ENCODE data around the gene CDC42BPB.

CDC42BPB gene

DNA sequence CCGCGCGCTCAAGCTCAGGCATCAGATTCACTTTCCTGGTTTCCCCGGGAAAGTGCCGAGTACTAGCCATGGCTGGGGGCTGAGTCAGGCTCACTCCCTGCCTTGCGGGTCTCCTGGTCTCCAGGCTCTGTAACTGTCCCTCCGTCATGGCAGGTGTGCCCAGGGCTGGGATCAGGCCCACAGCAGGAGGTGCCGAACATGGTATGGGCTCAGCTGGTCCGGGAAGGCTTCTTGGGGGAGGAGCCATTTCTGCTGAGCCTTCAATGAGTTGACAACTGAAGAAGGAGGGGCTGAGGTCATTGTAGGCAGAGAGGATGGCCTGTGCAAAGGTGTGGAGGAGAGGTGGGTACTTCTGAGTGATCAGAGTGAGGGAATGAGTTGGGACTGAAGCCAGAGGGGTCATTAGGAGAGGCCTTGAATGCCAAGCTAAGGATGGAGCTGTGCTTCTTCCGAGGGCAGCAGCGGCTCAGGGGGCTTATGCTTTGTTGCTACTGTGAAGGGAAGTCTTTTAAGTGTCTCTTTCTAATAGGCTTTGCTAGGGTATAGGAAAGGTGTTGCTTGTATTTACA is 37.9 kb upstream of the CDC42BPB start:
- no peak for DNase-seq

DNA sequence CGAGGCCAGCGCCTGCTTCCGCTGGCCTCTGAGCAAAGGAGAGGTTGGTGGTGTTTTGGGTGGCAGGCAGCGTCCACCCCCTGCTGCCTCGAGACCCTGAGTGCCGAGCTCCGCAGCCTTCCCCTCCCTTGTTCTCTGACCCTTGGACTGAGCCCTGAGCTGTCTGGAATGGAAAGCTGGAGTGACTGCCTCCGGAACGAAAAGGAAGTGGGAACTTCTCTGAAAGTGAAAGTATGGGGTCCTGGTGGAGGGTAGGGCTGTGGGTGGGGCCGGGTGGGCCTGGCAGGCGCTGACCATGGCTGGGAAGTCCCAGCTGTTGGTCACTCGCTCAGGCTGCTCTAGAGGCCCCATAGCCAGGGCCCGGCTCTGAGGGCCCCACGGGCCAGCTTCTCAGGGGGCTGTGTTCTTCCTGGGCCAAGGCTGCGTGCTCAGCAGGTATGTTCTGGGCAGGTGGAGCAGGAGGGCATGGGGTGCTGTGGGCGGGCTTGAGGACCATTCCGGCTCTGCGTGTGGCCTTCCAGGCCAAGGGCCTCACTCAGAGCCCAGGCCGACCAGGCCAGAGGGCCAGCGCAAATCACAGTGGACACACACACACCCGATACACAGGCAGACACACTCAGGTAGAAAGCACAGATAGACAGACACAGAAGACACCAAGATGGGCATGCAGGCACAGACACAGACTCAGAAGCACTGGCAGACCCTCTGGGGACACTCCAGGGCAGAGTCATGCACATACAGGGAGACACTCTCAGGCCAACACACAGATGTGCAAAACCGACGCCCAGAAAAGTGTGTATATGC is 37.3 kb upstream of the CDC42BPB start, which contains the start of gene EXOC3L4:
EXOC3L4 (plus strand) TSS at position 320 of the 804 bp plus-strand sequence. CDS start 5,495 bp downstream, outside the sequence.
- no peak for DNase-seq

DNA sequence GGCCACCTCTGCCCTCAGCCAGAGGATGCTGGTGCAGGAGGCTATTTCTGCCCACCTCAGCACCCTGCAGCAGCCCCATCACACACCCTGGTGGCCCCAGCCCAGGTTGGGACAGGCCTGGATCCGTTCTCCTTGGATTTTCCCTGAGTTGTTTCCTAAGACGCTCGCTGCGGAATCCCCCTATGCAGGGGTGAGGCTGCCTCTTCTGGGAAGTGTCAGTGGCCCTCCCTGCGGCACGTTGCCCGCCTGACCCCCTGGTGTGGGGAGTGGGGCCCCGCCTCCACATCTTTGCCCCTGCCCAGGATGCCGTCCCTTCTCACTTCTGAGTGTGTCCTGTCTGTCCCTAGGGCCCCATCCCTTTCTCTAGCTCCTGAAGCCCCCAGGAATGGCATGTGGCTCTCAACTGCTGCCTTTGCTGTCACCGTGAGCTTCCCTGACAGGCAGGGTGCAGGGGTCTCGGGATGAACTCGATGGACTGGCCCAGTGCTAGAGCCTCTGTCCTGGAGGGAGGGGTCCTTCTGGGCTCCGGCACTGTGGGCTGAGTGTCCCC is 36.6 kb upstream of the CDC42BPB start:
- no peak for DNase-seq

DNA sequence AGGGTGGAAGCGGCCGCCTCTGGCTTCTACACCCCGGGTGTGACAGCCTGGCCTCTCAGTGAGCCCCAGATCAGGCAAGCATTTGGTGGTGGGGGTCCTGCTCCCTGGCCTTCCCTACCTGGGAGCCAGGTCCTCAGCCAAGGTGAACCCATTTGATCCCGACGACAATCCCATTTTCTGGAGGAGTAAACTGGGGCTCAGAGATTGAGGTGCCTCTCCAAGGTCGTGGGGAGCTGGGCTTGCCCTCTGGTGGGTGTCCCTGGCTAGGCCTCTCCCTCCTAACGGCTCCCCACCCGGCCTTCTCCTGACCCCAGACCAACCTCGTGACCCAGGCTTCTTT is 34.5 kb upstream of the CDC42BPB start:
- no peak for DNase-seq

DNA sequence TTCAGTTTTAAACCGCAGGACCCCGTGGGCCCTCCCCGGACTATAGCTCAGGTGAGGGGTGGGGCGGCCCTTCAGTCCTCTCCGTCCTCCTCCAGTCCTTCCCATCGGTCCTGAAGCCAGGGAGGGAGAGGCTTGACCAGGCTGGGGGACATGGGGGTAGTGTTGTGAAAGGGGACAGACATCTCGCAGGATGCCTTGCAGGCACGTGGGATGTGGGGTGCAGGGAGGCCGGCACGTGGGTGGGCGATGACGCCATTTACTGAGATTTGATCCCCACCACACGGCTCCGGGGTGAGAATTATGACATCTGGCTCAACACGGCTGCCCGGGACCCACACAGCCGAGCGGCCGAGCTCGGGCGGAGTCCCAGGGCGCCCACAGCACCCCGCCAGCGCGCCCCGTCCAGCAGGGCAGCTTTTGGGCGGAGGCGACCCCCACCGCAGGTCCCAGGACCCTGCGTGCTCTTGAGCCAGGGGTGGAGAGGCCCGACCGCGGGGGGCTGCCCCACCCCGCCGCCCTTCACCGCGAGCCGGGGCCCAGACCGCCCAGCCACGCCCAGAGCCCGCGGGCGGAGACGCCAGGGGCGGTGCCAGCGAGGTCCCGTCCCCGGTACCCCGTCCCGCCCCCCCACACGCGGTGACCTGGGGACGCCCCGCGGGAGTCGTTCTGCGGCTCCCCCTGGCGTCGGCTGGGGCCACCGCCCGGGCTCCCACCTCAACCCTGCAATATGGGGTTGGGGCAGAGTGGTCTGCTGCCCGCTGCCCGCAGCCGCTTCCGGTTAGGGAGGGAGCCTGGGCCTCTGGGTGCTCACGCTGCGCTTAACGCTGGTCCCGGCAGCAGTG is 33.9 kb upstream of the CDC42BPB start:
- peak in 1 of 2 experiments; percentile 48 for DNase-seq

DNA sequence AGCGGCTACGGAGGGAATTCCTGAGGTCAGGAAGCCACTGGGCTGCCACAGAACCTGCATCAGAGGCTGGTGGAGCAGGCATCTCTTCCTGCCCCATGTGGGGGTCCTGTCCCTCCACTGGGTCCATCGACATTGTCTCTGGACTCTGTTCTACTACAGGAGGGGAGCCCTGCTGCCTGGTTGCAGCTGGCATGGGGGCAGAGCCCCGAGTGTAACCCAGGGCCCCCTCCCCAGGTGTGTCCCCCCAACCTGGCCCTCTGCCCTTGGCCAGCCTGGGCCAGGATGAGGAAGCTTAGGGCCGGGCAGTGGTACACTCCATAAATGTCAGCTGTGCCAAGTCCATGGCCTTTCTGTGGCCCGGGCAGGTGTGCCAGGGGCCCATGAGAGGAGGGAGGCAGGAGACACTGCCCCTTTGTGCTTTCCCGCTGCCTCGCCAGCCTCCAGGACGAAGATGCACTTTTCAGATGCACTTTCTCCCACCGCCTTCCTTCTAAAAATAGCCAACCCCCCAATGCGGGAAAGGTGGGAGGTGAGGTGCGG is 33.2 kb upstream of the CDC42BPB start:
- no peak for DNase-seq

DNA sequence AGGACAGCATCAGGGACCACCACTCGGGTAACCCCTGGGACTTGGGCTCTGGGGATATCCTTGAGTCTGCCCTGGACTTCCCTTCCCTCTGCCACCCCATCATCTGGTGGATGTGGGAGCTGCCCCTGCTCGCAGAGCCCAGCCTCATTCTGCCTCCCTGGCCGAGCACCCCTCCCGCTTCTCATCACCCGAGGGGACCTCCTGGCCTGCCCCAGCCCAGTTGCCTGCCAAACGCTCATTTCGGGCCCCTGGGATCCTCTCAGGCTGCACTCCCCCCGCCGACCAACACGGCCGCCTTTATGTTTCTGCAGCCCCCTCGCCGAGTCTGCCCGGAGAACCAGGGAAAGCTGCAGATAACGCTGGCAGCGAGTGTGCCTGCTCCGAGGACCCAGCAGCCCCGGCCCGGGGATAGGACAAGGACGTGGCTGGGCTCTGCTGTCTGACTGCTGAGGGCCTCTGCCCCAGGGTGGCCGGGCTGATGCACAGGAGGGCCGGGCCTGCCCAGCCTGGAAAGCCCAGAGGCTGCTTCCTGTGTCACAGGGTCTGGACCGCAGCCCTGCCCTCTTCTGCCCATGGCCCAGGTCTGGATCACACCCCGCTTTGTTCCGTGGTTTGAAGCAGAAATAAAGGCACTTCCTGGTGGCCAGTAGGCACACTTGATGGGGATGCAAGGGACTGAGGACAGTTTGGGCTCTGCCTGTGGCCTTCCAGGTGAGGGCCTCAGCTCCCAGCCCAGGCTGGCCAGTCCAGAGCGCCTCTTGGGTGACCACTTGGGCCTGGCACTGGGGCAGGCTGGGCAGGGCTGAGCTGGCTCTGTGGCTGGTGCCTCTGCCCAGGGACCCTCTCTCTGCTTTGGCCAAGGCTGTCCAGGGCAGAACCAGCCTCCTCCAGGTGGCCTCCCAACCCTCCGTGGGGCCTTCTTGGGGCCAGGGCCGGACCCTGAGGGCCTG is 32.3 kb upstream of the CDC42BPB start:
- DNase-seq, result no peak

DNA sequence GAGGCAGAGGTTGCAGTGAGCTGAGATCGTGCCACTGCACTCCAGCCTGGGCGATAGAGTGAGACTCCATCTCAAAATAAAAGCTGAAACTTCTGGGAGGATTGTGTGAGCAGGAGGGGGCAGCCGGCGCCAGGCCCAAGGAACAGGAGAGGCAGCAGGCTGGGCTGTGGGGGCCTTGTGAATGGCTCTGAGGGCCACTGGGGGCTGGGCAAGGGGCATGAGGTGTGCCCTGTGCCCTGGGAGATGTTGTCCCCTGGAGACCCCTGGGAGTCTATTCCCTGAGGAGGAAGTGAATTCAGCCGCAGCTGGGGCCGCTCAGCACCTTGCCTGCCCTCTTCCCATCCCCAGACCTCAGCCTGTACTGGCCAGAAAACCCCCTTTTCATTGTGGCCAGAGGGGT is 31.6 kb upstream of the CDC42BPB start:
- no peak for DNase-seq

DNA sequence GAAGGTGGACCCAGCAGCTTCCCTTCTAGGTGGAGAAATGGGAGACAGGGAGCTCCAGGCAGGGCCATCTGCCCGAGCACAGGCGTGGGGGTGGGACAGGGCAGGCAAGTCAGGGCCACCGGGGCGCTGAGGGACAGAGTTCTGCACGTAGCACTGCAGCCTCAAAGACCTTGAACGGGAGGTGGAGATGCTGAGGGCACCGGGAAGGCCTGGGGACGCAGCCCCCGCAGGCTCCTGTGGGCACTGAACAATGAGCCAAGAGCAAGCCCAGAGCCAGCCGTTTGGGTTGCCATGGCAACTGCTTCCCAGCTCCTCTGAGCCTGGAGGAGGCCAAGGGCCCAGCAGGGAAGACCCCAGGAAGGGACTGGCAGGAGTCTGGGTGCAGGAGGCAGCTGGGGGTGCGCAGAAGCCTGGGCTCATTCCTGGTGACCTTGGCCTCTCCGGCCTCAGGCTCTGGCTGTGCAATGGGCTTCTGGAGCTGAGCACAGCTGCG is 30.0 kb upstream of the CDC42BPB start:
- no peak for DNase-seq

DNA sequence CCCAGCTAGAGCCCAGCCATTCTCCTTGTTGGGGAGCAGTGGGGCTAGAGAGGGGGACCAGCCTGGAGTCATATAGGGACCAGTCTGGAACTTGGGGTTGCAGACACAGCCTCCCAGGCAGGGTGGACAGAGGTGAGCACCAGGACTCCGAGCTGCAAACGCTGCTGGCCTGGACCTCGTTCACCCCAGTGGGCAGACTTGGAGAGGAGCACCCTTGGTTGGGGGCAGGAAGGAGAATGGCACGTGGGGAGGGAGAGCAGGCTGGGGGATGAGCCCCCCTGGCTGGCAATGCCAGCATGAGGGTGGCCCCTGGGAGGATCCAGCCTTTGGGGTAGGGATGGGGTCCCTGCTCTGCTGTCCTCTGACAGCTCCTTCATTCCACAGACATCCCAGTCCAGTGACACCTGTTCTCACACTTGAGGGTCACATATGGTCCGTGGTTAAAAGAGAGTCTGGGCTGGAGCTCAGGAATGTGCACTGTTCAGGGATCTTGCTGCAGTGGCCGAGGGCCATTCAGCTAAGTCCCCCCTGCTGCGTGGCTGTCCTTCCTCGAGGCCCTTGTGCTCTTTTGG is 29.5 kb upstream of the CDC42BPB start:
- no peak for DNase-seq

DNA sequence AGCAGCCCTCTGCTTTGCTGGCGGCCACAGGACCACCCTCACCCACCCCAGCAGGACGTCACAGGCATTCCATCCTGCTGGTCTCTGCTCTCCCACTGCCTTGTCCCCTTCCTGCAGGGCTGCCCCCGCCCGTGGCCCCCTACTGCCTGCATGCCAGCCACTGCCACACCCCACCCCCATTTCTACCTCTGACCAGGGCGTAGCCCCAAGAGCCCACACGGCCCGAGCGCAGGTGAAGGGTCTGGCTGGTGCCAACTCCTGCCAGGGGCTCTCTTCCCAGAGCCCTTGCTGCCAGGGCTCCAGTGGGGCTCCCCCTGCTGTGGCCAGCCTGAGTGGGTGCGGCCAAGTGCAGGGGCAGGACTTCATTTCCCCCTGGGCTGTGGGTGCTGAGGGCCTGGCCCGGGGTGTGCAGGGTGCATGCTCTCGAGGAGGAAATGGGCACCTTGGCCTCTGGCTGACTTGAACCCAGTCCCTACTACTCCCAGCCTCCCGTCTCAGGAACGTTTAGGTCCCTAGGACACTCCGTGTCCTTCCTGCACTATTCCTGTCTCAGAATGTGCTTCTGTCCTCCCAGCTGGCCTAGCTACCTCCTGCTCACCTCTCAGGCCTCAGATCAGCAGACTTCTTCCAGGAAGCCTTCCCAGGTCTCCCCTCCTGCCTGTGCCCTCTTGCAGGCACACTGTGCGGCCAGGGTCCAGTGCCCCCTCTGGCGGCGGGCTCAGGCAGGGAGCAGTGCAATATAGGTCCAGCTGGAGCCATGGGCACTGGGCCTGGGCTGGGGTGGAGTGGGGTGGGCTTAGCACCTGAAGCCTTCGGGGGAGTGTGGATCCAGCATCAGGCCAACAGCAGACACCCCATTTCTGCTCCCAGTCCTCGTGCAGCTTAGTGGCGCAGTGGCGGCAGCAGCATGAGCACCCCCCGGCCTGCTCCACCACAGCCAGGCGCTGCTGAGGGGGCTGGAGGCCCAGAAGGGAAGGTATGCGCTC is 28.1 kb upstream of the CDC42BPB start:
- no peak for DNase-seq

DNA sequence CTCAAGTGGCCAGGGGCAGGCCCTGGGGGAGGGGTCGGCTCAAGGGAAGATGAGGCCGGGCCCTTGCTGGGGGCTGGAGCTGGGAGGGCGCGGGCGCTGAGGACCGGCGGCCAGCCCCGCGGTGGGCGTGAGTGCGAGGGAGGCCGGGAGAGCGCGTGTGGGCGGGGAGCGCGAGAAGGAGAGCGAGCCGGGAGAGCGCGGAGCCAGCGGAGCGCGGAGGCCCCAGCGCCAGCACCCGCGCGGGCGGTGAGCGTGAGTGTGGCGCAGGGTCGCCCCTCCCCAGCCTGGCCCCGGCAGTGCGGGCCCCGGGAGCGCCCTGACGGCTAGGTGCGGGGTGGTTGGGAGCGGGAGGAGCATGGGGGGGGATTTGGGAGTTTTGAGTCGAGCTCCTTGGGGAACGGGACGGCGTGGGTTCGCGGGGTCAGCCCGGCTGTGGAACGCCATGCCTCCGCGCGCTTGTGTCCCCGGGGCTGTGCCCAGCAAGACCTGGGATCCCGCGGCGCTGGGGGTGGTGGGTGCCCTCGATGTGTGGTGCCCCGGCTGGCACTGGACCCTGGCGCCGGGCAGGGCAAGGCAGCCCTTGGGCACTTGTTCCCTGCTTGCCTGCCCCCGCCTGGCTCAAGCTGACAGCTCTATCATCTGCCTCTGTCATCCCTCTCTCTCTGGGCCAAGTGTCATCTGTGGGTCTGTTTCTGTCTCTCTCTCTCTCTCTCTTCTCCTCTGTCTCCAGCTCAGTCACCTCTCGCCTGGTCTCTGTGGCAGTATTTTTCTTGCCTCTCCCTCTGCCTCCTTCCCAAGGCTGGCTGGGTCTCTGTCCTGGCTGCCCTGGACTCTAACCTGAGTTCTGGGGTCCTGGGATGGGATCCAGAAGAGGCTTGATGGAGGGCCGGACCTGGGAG is 26.9 kb upstream of the CDC42BPB start, which contains the start of gene LBHD2:
LBHD2 (plus strand) TSS at position 190 of the 899 bp plus-strand sequence. CDS start 1,803 bp downstream, outside the sequence.
- no peak for DNase-seq

DNA sequence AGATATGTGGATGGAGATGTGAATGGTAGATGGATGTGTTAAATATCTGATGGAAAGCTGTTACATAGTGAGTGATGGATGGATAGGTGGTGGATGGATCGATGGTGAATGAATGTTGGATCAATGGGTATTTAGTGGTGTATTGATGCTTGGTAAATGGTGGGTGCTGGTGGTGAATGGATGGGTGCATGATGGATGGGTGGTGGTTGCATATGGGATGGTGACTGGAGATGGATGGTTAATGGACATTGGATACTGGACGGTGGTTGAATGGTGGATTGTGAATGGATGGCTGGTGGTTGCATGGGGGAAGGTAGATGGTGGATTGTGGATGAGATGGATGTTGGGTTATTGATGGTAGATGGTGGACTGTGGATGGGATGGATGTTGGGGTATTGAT is 24.6 kb upstream of the CDC42BPB start:
- no peak for DNase-seq

DNA sequence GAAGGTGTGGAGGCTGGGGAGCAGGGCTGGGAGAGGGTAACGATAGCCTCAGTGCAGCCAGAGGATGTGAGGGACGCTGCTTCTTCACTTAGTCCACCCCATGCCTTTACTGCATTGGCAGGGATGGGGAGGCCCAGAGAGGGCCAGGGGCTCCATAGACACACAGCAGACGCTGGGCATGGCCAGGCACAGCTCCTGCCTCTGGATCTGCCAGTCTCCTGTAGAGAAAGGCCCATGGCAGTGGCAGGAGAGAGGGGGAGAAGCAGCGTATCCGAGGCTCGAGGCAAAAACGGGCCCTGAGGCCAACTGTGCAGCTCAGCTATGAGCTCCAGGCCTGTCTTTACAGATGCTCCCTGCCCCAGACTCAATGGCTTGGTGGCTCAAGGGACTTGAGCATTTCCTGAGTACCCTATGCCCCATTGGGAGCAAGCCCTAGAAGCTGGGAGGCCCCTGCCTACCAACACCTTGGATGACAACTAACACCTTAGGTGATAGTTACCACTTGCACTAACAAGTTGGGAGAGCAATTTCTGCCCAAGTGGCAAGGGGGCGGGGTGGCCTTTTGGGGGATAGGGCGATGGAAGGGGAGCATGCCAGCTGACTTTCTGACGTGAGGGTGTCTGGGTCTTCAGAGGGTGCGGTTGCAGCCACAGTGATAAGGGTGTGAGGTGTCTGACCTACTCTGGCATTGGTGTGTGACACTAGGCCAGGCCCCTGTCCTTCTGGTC is 21.7 kb upstream of the CDC42BPB start:
- no peak for DNase-seq

DNA sequence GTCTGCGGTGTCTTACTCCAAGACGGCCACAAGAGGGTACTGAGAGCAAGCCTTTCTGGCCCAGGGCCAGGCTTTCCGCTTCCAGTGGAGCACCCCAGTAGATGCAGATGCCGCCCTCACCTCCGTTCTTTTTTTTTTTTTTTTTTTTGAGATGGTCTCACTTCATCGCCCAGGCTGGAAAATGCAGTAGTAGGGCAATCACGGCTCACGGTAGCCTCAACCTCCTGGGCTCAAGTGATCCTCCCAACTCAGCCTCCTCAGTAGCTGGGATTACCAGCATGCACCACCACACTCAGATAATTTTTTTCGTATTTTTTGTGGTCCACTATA is 21.0 kb upstream of the CDC42BPB start:
- DNase-seq, result peak; percentile 81 to 84

DNA sequence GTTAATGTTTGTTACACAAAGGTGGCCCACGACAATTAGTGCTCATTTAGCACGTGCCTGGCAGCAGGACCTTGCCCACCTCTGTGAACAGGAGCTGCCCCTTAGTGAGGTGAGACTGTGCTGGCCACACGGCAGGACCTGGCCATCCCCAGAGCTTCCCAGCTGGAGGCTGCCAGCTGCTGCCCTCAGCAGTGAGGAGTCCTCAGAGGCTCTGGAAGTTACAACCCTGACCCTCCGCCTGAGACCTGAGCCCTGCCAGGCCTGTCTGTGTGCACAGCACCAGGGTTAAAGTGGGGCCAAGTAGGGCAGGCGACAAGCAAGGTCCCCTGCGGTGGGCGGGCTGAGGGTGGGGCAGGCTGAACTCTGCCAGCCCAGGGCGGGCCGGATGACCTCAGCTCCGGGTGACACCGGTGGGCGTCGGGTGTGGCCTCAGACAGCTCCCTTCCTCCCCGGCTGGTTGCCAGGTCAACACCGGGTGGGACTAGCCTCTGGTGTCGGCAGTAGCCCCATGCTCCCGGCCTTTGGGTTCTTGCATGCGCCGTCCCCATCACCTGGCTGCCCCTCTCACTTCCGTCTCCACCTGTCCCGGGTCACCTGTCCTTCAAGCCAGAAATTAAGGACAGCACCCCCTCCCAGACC is 17.5 kb upstream of the CDC42BPB start:
- DNase-seq, result no peak

DNA sequence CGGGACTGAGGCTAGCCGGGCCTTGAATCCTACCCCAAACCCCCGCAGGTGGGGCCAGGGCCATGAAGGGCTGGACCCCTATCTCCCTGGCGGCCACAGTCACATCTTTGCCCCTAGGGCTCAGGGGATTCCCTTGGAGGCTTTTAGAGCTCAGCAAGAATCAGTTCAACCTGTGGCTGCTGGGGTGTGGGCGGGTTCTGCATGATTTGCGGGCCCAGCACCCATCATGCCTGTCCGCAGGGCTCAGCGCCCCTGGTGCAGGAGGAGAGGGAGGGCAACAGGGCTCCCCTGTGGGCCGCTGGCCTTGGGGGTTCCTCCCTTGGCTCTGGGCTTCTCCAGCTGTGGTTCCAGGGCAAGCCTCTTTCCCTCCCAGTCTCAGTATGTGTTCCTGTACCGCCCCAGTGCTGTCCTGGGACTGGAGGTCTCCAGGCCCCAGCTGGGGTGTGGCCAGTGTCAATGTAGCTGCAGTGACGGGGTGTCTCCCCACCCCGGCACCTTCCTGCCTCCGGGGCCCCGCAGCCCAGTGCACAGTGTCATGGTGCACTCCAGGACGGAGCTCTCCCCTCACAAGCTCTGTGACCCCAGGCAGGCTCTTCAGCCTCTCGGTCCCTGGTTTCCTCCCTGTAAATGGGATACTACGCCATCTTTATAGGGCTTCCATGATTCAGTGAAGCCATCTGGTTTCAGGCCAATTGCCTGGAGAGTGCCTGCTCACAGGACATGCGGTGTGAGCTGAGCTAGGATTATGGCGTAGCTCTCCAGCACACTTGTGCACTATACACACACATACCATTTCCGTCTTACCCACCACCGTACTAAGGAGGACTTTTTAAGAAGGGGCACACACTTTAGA is 16.8 kb upstream of the CDC42BPB start:
- no peak for DNase-seq

Data from NCI-H2081 (cell line).